COLO668 (cell line): ENCODE results near the gene LAMB3.
"Not testable (repeated sequence)": the region's sequence is repeated elsewhere in the genome, so short reads cannot be mapped to it uniquely, and the experiment has no call there.

ENCODE experiments used
- DNase-seq: peaks from one replicate; lab custom pipeline; 2025; ENCODE audit not compliant: unreplicated experiment; lab: John Stamatoyannopoulos, UW

LAMB3 gene

DNA sequence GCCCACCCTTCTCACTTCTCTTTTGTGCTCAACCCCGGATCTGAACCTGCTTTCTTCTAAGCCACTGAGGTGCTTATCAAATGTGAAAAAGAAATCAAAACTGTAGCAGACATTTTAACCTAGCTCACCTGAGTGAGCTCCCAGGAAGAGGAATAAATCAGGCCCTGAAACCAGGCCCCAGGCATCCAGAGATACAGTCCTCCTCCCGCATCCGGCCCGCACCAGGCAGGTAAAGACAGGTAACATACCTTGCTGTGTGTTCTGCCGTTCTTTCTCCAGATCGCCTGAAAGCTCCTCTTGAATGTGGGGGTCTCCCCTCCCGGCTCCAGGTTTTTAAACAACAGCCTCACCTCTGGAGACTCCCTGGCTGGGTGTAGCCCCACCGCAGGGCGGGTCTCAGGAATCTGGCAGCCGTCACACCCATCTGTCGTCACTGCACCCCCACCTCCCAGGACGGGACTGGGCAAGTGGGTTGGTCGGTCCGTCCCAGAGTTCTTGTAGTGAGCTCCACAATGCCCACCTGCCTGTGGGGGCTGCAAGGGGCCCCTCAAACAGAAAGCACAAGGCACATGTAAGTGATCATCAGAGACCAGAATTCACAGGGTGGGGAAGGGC is at the start of gene LAMB3:
Gene LAMB3 (minus strand): TSS at position 305 of the 615 bp plus-strand sequence. CDS start 1,481 bp downstream, outside the sequence.
- DNase-seq = peak; percentile 71

GRCh38 chr1:209700686-209701085 is 48.5 kb upstream of the LAMB3 start:
- not testable (repeated sequence) for DNase-seq

DNA sequence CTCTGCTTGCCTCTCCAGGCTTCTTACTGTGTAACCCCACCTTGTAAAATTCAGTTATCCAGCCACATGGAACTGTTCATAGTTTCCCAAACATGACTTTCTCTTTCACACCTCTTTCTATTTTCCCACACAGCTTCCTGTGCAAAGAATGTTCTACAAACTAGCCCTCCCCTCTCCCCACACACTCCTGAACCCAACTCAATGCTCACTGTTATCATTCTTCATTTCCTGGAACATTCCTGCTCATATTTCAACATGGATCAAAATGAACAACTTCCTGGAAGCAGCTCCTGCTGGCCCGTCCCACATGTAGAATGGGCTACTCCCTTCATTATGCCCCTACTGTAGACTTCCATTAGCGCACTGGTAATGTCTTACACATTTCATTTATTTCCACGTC is 44.9 kb upstream of the LAMB3 start:
- DNase-seq = no peak

- no peak for DNase-seq
These were observed 44.4 kb upstream of the LAMB3 start for GRCh38 chr1:209696673-209697072.

- peak; percentile 87 for DNase-seq
These were observed 40.7 kb upstream of the LAMB3 start for GRCh38 chr1:209692745-209693504.

- no peak for DNase-seq
These were observed 40.1 kb upstream of the LAMB3 start for GRCh38 chr1:209692296-209692695.

GRCh38 chr1:209691237-209691636 is 39.0 kb upstream of the LAMB3 start:
- DNase-seq = no peak

DNA sequence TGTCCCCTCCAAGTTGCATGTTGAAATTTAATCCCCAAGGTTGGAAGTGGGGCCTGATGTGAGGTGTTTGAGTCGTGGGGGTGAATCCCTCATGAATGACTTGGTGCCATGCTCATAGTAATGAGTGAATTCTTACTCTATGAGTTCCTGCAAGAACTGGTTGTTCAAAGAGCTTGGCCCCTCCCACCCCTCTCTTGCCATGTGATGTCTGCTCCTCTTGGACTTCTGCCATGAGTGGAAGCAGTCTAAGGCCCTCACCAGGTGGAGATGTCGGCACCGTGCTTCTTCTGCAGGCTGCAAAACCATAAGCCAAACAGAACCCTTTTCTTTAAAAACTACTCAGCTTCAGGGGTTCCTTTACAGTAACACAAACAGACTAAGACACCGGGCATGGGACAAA is 37.3 kb upstream of the LAMB3 start:
- no peak for DNase-seq

- no peak for DNase-seq
These were observed 36.6 kb upstream of the LAMB3 start for GRCh38 chr1:209688746-209689234.

DNA sequence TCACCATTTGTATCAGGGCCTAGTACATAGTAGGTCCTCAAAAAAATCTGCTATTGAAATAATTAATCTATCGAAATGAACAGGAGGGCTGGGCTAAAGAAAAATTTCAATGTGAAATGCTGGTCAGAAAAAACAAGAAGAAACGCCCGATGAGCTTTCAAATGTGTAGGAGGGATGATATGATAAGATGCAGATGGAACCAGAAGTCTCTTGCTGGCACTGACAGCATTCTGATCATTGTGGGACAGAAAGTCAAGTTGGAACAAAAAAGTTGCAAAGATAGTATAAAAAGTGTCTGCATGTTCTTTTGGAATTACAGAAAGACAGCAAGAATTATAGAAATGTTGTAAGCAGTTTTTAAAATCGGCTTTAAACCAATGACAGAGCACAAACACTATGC is 34.1 kb upstream of the LAMB3 start:
- no peak for DNase-seq

GRCh38 chr1:209685821-209686220 is 33.6 kb upstream of the LAMB3 start:
- DNase-seq = no peak

DNA sequence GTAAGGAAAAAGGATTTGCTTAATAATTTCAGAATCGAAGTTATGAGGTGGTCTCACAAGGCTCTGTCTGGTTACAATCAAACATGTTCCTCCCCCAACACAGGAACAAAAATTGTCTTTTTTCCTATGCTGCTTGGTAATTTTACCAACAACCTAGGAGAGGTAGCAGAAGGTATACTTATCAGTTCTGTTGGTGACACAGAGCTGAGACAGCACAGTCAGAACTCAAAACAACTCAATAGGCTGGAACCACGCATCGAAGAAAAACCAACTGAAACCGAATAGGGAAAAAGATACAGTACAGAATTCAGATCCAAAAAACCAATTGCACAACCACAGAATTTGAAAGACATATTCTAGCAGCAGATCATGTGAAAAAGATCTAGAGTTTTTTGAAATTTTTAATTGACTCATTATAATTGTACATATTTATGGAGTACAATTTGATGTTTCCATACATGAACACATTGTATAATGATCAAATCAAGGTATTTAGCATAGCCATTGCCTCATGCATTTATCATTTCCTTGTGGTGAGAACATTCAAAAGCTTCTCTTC is 26.8 kb upstream of the LAMB3 start:
- no peak for DNase-seq

DNA sequence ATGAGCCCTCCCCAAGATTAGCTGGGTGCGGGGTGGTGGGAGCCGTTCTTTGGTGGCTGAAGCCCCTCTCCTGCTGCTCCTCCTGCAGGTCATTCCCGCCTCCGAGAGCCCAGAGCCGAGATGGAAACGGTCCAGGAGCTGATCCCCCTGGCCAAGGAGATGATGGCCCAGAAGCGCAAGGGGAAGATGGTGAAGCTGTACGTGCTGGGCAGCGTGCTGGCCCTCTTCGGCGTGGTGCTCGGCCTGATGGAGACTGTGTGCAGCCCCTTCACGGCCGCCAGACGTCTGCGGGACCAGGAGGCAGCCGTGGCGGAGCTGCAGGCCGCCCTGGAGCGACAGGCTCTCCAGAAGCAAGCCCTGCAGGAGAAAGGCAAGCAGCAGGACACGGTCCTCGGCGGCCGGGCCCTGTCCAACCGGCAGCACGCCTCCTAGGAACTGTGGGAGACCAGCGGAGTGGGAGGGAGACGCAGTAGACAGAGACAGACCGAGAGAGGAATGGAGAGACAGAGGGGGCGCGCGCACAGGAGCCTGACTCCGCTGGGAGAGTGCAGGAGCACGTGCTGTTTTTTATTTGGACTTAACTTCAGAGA is 23.4 kb upstream of the LAMB3 start:
- DNase-seq = peak; percentile 62

- DNase-seq = peak; percentile 91
These were observed 22.8 kb upstream of the LAMB3 start, which contains the start of gene G0S2 for GRCh38 chr1:209674957-209675564. Gene G0S2, plus strand, starts transcription at chr1:209675412. Its CDS starts 273 bp downstream, at chr1:209675685.

GRCh38 chr1:209673631-209674417 is 21.6 kb upstream of the LAMB3 start:
- DNase-seq = no peak

DNA sequence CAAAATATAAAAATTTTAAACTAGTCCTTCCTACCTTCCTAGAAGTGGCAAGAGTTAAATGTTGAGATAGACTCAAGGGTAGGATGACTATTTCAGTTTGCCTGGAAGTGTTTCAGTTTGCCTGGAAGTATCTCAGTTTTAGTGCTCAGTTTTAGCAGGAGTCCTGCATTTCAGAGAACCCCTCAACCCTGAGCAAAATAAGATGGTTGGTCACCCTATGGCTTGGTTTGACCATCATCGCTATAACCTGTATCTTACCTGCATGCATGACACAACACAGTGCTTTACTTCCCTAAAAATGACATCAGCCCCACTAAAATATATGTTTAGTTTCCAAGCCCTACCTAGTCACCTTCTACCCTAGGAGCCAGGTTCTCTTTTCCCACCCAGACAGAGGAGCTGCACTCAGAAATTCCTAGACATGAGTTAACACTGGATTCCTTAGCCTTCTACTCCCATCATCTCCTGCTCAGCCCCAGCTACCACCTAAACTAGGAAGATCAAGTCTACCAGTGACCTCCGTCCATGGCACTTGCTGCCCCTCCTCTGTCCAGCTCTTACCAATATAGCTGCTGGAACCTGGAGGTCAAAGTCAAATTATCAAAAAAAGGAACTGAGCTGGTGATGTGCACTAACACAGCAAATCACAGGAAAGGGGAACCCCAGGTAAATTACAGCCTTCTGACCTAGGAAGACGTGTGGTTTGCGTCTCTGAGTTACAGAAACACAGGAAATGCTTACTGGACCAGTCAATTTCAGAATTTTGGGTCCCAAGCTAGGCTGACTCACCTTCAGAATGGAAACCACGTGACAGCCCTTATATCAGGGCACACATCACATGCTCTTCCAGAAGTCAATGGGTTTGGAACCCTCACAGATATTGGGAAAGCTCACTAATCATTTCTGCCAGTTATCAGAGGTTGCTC is 20.7 kb upstream of the LAMB3 start:
- no peak for DNase-seq

GRCh38 chr1:209670441-209671082 is 18.3 kb upstream of the LAMB3 start:
- DNase-seq = no peak

GRCh38 chr1:209667708-209668107 is 15.5 kb upstream of the LAMB3 start:
- no peak for DNase-seq

- DNase-seq = no peak
These were observed 14.9 kb upstream of the LAMB3 start for GRCh38 chr1:209667103-209667502.
